ENCODE data around the gene F7.

GRCh38 chr13:113152691-113152983, 47.0 kb downstream of the F7 start:
- TF ChIP-seq CTCF (IDR thresholded peaks at IDR 0.05) (no peak), ZFX (IDR thresholded peaks at IDR 0.05; ENCODE audit: borderline replicate concordance) (no peak)

Data from 22Rv1 (cell line).